SK-N-SH (cell line): Measurements from ENCODE around the gene E4F1. TPM values are rescaled to one million over a fixed set of nuclear protein-coding genes. Genes with fewer than 3 reads are reported as not detected.

Experiments used
- CTCF ChIA-PET: fragments of 300-600, 350-600 bp; formaldehyde crosslinking; extraction: SDS; loops from one replicate; lab custom pipeline; 2021; lab: Yijun Ruan, JAX
- POLR2A ChIA-PET: fragments of 350-600 bp; sonication (Branson Sonifier 250); formaldehyde crosslinking; extraction: SDS; loops from one replicate; lab custom pipeline; 2020; ENCODE audit warnings: antibody characterized with exemption, inconsistent platforms; lab: Yijun Ruan, JAX
- DNase-seq: peaks from one replicate; pipeline ENCODE4 v3.0.0; 2012
- H2AFZ ChIP-seq: fragments of 200-600 bp; sonication (generic); 2 replicates; pipeline ENCODE4 v1.8.1; 2016; ENCODE audit warnings: antibody characterized with exemption, mild to moderate bottlenecking, low read depth
- H3F3A ChIP-seq: fragments of 200-600 bp; sonication (generic); replicated peaks from 2 replicates; pipeline ENCODE3; 2016; ENCODE audit warnings: antibody characterized with exemption, mild to moderate bottlenecking; ENCODE audit not compliant: insufficient read depth
- H3K27ac ChIP-seq, 2 experiments: fragments of 200-500 bp in 1 of 2; fragments of 200-600 bp in 1 of 2; sonication (Bioruptor generic) in 1 of 2; sonication (generic), shearing (Covaris generic) in 1 of 2; 2 replicates each; pipeline versions ENCODE4 v1.5.1 to v1.6.1; 2014 to 2016; ENCODE audit warnings: low read depth in 2 of 2, inconsistent platforms in 1 of 2, low read length in 1 of 2, mild to moderate bottlenecking in 1 of 2, mixed read lengths in 1 of 2
- H3K27me3 ChIP-seq: fragments of 200-600 bp; sonication (generic), shearing (Covaris generic); 2 replicates; pipeline ENCODE4 v1.6.1; 2016; ENCODE audit warnings: mixed run types; ENCODE audit not compliant: insufficient read depth
- H3K36me3 ChIP-seq, 2 experiments: fragments of 200-500 bp in 1 of 2; fragments of 200-600 bp in 1 of 2; sonication (Bioruptor generic) in 1 of 2; sonication (generic) in 1 of 2; replicated peaks in 1 of 2; 2 replicates each; pipeline versions ENCODE3 to v1.5.1; 2014 to 2016; ENCODE audit warnings: low read length in 1 of 2, mild to moderate bottlenecking in 1 of 2; ENCODE audit not compliant: insufficient read depth in 2 of 2, control insufficient read depth in 1 of 2
- H3K4me1 ChIP-seq, 2 experiments: fragments of 200-500 bp in 1 of 2; fragments of 200-600 bp in 1 of 2; sonication (Bioruptor generic) in 1 of 2; sonication (generic), shearing (Covaris generic) in 1 of 2; 2 replicates each; pipeline versions ENCODE4 v1.5.1 to v1.6.1; 2014 to 2016; ENCODE audit warnings: low read depth in 1 of 2, low read length in 1 of 2, mixed run types in 1 of 2; ENCODE audit not compliant: insufficient read depth in 2 of 2, control insufficient read depth in 1 of 2
- H3K4me2 ChIP-seq: fragments of 200-600 bp; sonication (generic), shearing (Covaris generic); 2 replicates; pipeline ENCODE4 v1.6.1; 2017; ENCODE audit warnings: mixed run types
- H3K4me3 ChIP-seq, 2 experiments: fragments of 200-500 bp in 1 of 2; fragments of 200-600 bp in 1 of 2; sonication (Bioruptor generic) in 1 of 2; sonication (generic), shearing (Covaris generic) in 1 of 2; 2 replicates each; pipeline versions ENCODE4 v1.5.1 to v1.8.1; 2014 to 2016; ENCODE audit warnings: low read depth in 2 of 2, inconsistent platforms in 1 of 2, low read length in 1 of 2, mild to moderate bottlenecking in 1 of 2, mixed read lengths in 1 of 2, moderate library complexity in 1 of 2
- H3K79me2 ChIP-seq: fragments of 200-600 bp; sonication (generic); 2 replicates; pipeline ENCODE4 v1.8.1; 2017; ENCODE audit warnings: mild to moderate bottlenecking; ENCODE audit not compliant: insufficient read depth
- H3K9ac ChIP-seq: fragments of 200-600 bp; sonication (generic); 2 replicates; pipeline ENCODE4 v1.6.1; 2017; ENCODE audit warnings: mixed run types
- H3K9me2 ChIP-seq: fragments of 200-600 bp; sonication (generic); 2 replicates; pipeline ENCODE4 v1.6.1; 2017; ENCODE audit warnings: mixed run types
- H3K9me3 ChIP-seq: fragments of 200-600 bp; sonication (generic); 2 replicates; pipeline ENCODE4 v1.6.1; 2017; ENCODE audit warnings: mixed run types, mild to moderate bottlenecking, moderate library complexity
- H4K20me1 ChIP-seq: fragments of 200-600 bp; sonication (generic); 2 replicates; pipeline ENCODE4 v1.6.1; 2017; ENCODE audit warnings: mild to moderate bottlenecking, mixed run types; ENCODE audit not compliant: insufficient read depth
- CTCF ChIP-seq: fragments of 200-600 bp; sonication (generic); IDR thresholded peaks from 2 replicates; pipeline ENCODE4 v1.6.1; 2017; ENCODE audit warnings: antibody characterized with exemption, mild to moderate bottlenecking, moderate library complexity
- EP300 ChIP-seq, 2 experiments: IDR thresholded peaks; 2 replicates each; pipeline versions ENCODE4 v1.4.0 to v1.6.1; 2012; ENCODE audit warnings: borderline replicate concordance in 1 of 2, low read depth in 1 of 2, low read length in 1 of 2
- EZH2phosphoT487 ChIP-seq: fragments of 200-600 bp; sonication (generic); IDR thresholded peaks from 2 replicates; pipeline ENCODE4 v1.6.1; 2017; ENCODE audit warnings: low read depth, mixed run types, mild to moderate bottlenecking, antibody characterized with exemption, moderate library complexity, borderline replicate concordance
- FOSL2 ChIP-seq: IDR thresholded peaks from 2 replicates; pipeline ENCODE4 v1.4.0; 2012; ENCODE audit warnings: low read depth, mild to moderate bottlenecking, moderate library complexity, borderline replicate concordance
- FOXJ3 ChIP-seq: sonication (generic); formaldehyde crosslinking; IDR thresholded peaks from 2 replicates; pipeline ENCODE4 v1.5.1; 2020; ENCODE audit warnings: mild to moderate bottlenecking, missing genetic modification reagents
- MXI1 ChIP-seq: IDR thresholded peaks from 2 replicates; pipeline ENCODE4 v1.6.1; 2012; ENCODE audit warnings: mild to moderate bottlenecking, low read depth, low read length, improper control_type of control experiment
- NRF1 ChIP-seq: IDR thresholded peaks from 2 replicates; pipeline ENCODE4 v1.6.1; 2012; ENCODE audit warnings: low read depth, mild to moderate bottlenecking, low read length
- REST ChIP-seq: IDR thresholded peaks from 2 replicates; pipeline ENCODE4 v1.6.1; 2012; ENCODE audit warnings: mild to moderate bottlenecking, low read depth, low read length, moderate library complexity
- TCF12 ChIP-seq: IDR thresholded peaks from 2 replicates; pipeline ENCODE4 v1.4.0; 2012
- YY1 ChIP-seq: IDR thresholded peaks from 2 replicates; pipeline ENCODE4 v1.4.0; 2012; ENCODE audit warnings: low read depth, mild to moderate bottlenecking
- WGBS: methylation state at CpG from one replicate; pipeline ENCODE4 v1.1.6; 2017; ENCODE audit warnings: low lambda C conversion rate; 5-methylcytosine and 5-hydroxymethylcytosine counted together
- polyA plus RNA-seq, 3 experiments: library from polyadenylated mRNA; depleted of rRNA; stranded (reverse); fragments of >200 nt; gene quantifications; 2 replicates each; pipeline ENCODE4 v1.2.3, GENCODE V29; 2012
- TF ChIP-seq, protein P1 (sequence below): fragments of 150-350 bp; IDR thresholded peaks from 2 replicates; pipeline ENCODE4 v1.6.1; 2016; ENCODE audit warnings: mild to moderate bottlenecking, low read depth, low read length

E4F1 gene
- polyA plus RNA-seq, 1 of the 3 experiments (the other 2 are of a cell fraction): 33.0 TPM

GRCh38 chr16:2250652-2251295 lies 27.4 kb downstream of the E4F1 start:
- Histone ChIP-seq H4K20me1 (peaks cover 13% of the 10 kb centered on the region; the same call in 1 of the 2 replicates), H3K79me2 (peaks cover 49% of the 10 kb centered on the region), H3K27ac (peak overlapping the region; percentile 66 to 73), H3F3A (peaks cover 37% of the 10 kb centered on the region), H2AFZ (peak overlapping the region; percentile 75; the same call in 1 of the 2 replicates), H3K9me3 (no peaks in the 10 kb centered on the region), H3K9me2 (no peaks in the 10 kb centered on the region), H3K4me3 (peak overlapping the region; percentile 50 to 81), H3K27me3 (no peaks in the 10 kb centered on the region), H3K4me2 (peak overlapping the region; percentile 89), H3K36me3 (peaks cover 25 to 36% of the 10 kb centered on the region in 2 experiments), H3K4me1 (peaks cover 7 to 13% of the 10 kb centered on the region in 2 experiments; a peak in 1 of 4 replicates), H3K9ac (peak overlapping the region; percentile 72)
- TF ChIP-seq FOSL2 (no peak), TCF12 (no peak), REST (no peak), EZH2phosphoT487 (no peak), CTCF (no peak), NRF1 (no peak), MXI1 (no peak), YY1 (no peak), FOXJ3 (no peak), EP300 (IDR thresholded peaks at IDR 0.05; ENCODE audit: borderline replicate concordance in 1 of 2, low read depth in 1 of 2, low read length in 1 of 2) (no peak)
- TF ChIP-seq, protein P1, sequence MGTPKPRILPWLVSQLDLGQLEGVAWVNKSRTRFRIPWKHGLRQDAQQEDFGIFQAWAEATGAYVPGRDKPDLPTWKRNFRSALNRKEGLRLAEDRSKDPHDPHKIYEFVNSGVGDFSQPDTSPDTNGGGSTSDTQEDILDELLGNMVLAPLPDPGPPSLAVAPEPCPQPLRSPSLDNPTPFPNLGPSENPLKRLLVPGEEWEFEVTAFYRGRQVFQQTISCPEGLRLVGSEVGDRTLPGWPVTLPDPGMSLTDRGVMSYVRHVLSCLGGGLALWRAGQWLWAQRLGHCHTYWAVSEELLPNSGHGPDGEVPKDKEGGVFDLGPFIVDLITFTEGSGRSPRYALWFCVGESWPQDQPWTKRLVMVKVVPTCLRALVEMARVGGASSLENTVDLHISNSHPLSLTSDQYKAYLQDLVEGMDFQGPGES: no peak
- ChIA-PET POLR2A (interaction anchor here (0.6 to 1.8 kb wide), 10 partner anchors 9 to 286 kb away, joined by 3 to 8 read pairs (median 4); partner anchors contain the start of genes RPS2 and TRAF7), CTCF (interaction anchor here (0.7 to 3.5 kb wide), 20 partner anchors 9 to 251 kb away, joined by 3 to 33 read pairs (median 6); partner anchors contain the start of genes ABCA3, CASKIN1, DNASE1L2 and MLST8)
- no peak for DNase-seq
- WGBS: 12% methylated on average over 28 of the region's 35 CpGs
